Uterus (tissue), 2 donors: ENCODE data around the gene DENND5B.

Experiments used
- POLR2A ChIP-seq, 2 donors: fragments of 450-650 bp; IDR thresholded peaks; one replicate each; pipeline ENCODE4 v1.6.1; 2016; ENCODE audit warnings: antibody characterized with exemption in 2 of 2, mild to moderate bottlenecking in 1 of 2, moderate library complexity in 1 of 2
- TF ChIP-seq, protein P1 (sequence below), 4 experiments: fragments of 200-600 bp in 2 of 4; fragments of 450-650 bp in 2 of 4; sonication (generic) in 2 of 4; IDR thresholded peaks; one replicate each; pipeline ENCODE4 v1.5.1; 2016 to 2019; ENCODE audit warnings: antibody characterized with exemption in 4 of 4, mild to moderate bottlenecking in 2 of 4, moderate library complexity in 1 of 4

DNA sequence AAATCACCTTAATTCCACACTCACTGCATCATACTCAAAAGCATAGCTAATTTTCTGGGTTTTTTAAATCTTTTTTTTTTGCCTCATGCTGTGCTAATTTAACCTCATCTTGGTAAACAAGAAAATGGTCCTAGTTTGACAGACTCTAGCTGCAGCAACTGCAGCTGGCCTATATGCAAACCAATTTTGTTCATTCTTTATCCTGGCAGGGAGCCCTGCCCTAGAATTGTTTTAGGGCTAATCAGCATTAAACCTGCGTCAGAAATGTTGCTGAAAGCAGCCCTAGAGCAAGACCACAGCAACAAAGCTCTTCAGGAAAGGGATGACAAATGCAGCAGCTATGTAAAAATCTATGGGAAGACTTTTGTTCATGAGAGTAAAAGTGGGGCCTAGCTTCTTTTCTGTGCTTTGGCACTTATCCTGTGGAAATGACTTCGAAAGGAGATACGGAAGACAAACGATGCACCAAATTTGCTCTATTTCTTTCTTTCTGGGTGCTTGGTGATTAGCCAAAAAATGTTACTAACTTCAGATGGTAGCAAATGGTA, 72.2 kb downstream of the DENND5B start:
- TF ChIP-seq, protein P1, sequence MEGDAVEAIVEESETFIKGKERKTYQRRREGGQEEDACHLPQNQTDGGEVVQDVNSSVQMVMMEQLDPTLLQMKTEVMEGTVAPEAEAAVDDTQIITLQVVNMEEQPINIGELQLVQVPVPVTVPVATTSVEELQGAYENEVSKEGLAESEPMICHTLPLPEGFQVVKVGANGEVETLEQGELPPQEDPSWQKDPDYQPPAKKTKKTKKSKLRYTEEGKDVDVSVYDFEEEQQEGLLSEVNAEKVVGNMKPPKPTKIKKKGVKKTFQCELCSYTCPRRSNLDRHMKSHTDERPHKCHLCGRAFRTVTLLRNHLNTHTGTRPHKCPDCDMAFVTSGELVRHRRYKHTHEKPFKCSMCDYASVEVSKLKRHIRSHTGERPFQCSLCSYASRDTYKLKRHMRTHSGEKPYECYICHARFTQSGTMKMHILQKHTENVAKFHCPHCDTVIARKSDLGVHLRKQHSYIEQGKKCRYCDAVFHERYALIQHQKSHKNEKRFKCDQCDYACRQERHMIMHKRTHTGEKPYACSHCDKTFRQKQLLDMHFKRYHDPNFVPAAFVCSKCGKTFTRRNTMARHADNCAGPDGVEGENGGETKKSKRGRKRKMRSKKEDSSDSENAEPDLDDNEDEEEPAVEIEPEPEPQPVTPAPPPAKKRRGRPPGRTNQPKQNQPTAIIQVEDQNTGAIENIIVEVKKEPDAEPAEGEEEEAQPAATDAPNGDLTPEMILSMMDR (IDR thresholded peaks at IDR 0.05): no peak
- TF ChIP-seq POLR2A (IDR thresholded peaks at IDR 0.05): no peak
